ENCODE measurements around the gene KLHL24. TPM values are rescaled to one million over a fixed set of nuclear protein-coding genes. Genes with fewer than 3 reads are reported as not detected.
A peak's percentile ranks its signal among the peaks of the same experiment; 100 is the strongest.
"Not testable (repeated sequence)": the region's sequence is repeated elsewhere in the genome, so short reads cannot be mapped to it uniquely, and the experiment has no call there.

KLHL24 gene
- total and polyA plus RNA-seq, 7 donors, result 8.8 to 201 (median 144) TPM

DNA sequence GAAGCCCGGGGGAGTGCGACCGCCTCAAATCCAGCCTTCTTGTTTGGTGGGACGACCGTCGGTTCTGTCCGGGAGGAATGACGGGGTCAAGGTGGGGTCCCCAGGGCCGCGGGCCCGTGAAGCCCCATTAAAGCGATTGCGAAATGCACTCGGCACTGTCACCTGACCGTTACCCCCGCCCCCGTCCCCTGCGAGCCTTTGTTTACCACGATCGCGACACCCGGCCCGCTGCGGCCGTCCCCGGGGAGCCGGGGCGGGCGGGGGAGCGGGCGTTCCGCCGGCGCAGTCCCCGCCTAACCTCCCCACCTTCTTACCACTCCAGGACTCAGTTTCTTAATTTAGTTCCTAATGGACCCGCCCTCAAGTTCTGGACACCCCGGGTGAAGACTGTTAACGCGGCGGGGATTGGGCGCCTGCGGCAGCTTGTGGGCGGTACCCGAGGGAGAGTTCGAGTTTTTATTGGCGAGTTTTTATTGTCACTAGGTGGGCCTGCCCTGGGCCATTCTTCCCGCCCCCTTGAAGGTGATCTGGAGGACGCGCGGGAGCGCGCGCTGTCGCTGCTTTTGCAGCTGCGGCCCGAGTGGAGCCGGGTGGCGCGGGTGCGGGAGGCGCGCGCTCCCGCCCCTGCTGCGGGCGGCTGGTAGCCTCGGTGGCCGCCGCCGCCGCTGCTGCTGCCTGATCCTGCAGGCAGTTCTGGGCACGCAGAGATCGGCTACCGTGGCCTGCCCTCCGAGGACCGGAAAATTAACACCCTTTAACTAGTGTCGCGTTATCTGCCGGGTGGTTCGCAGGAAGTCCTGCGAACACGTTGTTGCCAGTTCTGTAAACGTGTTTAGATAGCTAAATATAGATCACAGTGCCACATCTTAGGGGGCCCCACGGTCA, 1.0 kb downstream of the KLHL24 start:
- DNase-seq, result peak; percentile 98
- intact Hi-C loops (cut with DNase I), result loop anchor here (2.0 to 10.0 kb wide), 3 partner anchors 54 to 698 kb away; partner anchors contain the start of gene FAM131A
- peak overlapping the region; percentile 95 to 98 (median 96) for H3K27ac ChIP-seq
- H3K9me3 ChIP-seq, result no peaks in the 10 kb centered on the region
- TF ChIP-seq, protein P1, sequence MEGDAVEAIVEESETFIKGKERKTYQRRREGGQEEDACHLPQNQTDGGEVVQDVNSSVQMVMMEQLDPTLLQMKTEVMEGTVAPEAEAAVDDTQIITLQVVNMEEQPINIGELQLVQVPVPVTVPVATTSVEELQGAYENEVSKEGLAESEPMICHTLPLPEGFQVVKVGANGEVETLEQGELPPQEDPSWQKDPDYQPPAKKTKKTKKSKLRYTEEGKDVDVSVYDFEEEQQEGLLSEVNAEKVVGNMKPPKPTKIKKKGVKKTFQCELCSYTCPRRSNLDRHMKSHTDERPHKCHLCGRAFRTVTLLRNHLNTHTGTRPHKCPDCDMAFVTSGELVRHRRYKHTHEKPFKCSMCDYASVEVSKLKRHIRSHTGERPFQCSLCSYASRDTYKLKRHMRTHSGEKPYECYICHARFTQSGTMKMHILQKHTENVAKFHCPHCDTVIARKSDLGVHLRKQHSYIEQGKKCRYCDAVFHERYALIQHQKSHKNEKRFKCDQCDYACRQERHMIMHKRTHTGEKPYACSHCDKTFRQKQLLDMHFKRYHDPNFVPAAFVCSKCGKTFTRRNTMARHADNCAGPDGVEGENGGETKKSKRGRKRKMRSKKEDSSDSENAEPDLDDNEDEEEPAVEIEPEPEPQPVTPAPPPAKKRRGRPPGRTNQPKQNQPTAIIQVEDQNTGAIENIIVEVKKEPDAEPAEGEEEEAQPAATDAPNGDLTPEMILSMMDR (IDR thresholded peaks at IDR 0.05), result no peak
- peak; percentile 21 to 72 (median 48) for TF ChIP-seq POLR2AphosphoS5 (IDR thresholded peaks at IDR 0.05)
- TF ChIP-seq POLR2A (IDR thresholded peaks at IDR 0.05), result peak; percentile 48 to 55
- no peak for TF ChIP-seq EP300 (IDR thresholded peaks at IDR 0.05)
- H3K4me3 ChIP-seq, result peak overlapping the region; percentile 84 to 95 (median 92)
- 0% methylated on average over 84 of the region's 84 CpGs for WGBS, 2 donors
- no peaks in the 10 kb centered on the region for H3K36me3 ChIP-seq
- peaks cover 0 to 43% (median 35%) of the 10 kb centered on the region in 4 donors for H3K4me1 ChIP-seq
- H3K27me3 ChIP-seq, result no peaks in the 10 kb centered on the region

DNA sequence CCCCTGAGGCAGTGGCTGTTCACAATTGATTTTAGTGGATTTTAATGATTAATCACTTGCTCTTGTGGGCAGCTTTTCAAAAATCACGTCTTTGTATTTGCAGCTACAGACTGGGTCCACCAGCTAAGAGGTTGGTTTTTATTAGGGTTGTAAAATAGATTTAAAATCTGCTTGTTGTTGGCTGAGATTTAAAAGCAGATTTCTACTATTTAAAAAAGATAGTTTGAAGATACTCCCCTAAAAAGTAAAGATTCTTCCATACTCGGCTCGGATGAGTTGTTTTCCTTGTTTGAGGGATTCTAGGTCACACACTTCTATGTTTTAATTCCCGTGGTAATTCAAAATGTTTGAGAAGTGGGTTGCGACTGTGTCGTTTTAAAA, 1.7 kb downstream of the KLHL24 start:
- no peak for DNase-seq
- WGBS, 2 donors, result 11 to 28% methylated on average over 6 of the region's 6 CpGs
- Histone ChIP-seq H3K27ac (peak overlapping the region; percentile 95 to 98 (median 96)), H3K27me3 (no peaks in the 10 kb centered on the region), H3K4me1 (peaks cover 0 to 50% (median 41%) of the 10 kb centered on the region in 4 donors), H3K36me3 (no peaks in the 10 kb centered on the region), H3K9me3 (no peaks in the 10 kb centered on the region), H3K4me3 (peak overlapping the region; percentile 84 to 95 (median 92))
- intact Hi-C loops (cut with DNase I), result loop anchor here (2.0 to 10.0 kb wide), 3 partner anchors 55 to 698 kb away; partner anchors contain the start of gene FAM131A
- TF ChIP-seq POLR2A (IDR thresholded peaks at IDR 0.05) (no peak), POLR2AphosphoS5 (IDR thresholded peaks at IDR 0.05) (no peak), EP300 (IDR thresholded peaks at IDR 0.05) (no peak)
- TF ChIP-seq, protein P1 (IDR thresholded peaks at IDR 0.05), result no peak

DNA sequence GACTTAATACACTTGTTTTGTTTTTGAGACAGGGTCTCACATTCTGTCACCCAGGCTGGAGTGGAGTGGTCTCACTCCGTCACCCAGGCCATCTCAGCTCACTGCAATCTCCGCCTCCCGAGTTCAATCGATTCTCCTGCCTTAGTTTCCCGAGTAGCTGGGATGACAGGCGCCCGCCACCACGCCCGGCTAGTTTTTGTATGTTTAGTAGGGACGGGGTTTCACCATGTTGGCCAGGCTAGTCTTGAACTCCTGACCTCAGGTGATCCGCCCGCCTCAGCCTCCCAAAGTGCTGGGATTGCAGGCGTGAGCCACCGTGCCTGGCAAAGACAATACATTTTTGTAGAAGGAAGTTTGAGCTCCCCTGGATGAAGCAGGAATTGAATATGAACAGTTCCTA, 2.2 kb downstream of the KLHL24 start:
- peak overlapping the region; percentile 95 to 98 (median 96) for H3K27ac ChIP-seq
- not testable (repeated sequence) for H3K36me3 ChIP-seq, H3K27me3 ChIP-seq, H3K9me3 ChIP-seq, DNase-seq
- intact Hi-C loops (cut with DNase I), result loop anchor here (2.0 to 10.0 kb wide), 3 partner anchors 55 to 697 kb away; partner anchors contain the start of gene FAM131A
- H3K4me1 ChIP-seq, result peaks cover 0 to 55% (median 46%) of the 10 kb centered on the region in 4 donors
- 67 to 86% methylated on average over 14 of the region's 14 CpGs for WGBS, 2 donors
- peak overlapping the region in 2 of 4 donors; percentile 84 to 91 for H3K4me3 ChIP-seq

DNA sequence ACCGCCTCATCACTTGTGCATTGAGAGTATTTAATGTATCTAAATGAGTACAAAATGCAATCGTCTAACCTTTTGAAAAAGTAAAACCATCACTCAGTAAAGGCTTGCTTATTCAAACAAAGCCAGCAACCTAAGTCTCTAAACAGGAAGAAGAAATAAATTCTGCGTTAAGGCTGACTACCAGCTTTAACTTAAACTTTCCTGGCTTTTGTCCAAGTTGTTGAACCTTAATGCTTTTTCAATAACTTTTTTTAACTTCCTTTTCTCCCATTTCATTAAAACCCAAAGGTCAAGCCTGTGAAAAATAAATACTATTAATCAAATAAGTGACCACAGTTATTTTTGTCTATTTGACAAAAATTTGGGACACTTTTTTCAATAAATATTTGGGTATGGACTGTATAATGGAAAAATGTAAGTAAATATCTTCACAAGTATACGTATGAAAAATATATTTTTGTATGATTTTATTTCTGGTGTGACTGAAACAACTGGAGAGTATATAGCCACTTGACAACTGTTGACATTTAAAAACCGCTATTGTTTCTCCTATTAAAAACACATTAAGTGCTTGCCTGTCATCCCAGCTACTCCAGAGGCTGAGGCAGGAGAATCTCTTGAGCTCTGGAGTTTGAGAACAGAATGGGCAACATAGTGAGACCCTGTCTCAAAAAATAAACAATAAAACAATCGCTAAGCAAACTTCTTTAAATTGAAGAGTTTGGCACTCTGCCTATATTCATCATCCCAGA, 2.9 kb downstream of the KLHL24 start:
- no peaks in the 10 kb centered on the region for H3K36me3 ChIP-seq
- DNase-seq, result no peak
- H3K9me3 ChIP-seq, result no peaks in the 10 kb centered on the region
- intact Hi-C loops (cut with DNase I), result loop anchor here (5.0 to 10.0 kb wide), 2 partner anchors 56 to 697 kb away; partner anchors contain the start of gene FAM131A
- WGBS, 2 donors, result 51 to 55% methylated on average over 6 of the region's 6 CpGs
- TF ChIP-seq POLR2AphosphoS5 (IDR thresholded peaks at IDR 0.05) (no peak), EP300 (IDR thresholded peaks at IDR 0.05) (no peak), POLR2A (IDR thresholded peaks at IDR 0.05) (no peak)
- TF ChIP-seq, protein P1 (IDR thresholded peaks at IDR 0.05), result no peak
- H3K27ac ChIP-seq, result peak overlapping the region; percentile 95 to 98 (median 96)
- peak overlapping the region in 1 of 4 donors; percentile 91 for H3K4me3 ChIP-seq
- no peaks in the 10 kb centered on the region for H3K27me3 ChIP-seq
- peaks cover 0 to 60% (median 52%) of the 10 kb centered on the region in 4 donors for H3K4me1 ChIP-seq

DNA sequence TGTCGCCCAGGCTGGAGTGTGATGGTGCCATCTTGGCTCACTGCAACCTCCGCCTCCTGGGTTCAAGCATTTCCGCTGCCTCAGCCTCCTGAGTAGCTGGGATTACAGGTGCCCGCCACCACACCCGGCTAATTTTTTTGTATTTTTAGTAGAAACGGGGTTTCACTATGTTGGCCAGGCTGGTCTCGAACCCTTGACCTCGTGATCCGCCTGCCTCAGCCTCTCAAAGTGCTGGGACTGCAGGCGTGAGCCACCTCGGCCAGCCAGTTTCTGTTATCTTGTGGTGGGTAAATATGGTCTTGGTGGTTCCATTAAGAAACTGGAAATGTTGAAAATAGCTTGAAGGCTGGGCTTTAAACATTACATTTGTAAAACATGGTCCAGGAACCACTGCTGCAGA, 5.2 kb downstream of the KLHL24 start:
- DNase-seq; H3K27ac ChIP-seq; H3K36me3 ChIP-seq; H3K27me3 ChIP-seq; H3K9me3 ChIP-seq; intact Hi-C loops (cut with DNase I); H3K4me3 ChIP-seq: not testable (repeated sequence)
- 95 to 97% methylated on average over 11 of the region's 11 CpGs for WGBS, 2 donors
- peaks cover 0 to 76% (median 61%) of the 10 kb centered on the region in 4 donors for H3K4me1 ChIP-seq

Data from sigmoid colon (tissue), 7 donors.